Activated CD4-positive, alpha-beta T cell treated with anti-CD3 and anti-CD28 coated beads, Interleukin-10, Interleukin-2, amounts not matched to agents 100 ng/mL and 50 ng/mL, durations not matched to agents 16 hours and 8 hours (primary cell): Measurements from ENCODE around the gene MINAR2.

ENCODE experiments used
- DNase-seq: peaks from one replicate; pipeline ENCODE4 v3.0.0-alpha.2; 2020

MINAR2 gene

DNA sequence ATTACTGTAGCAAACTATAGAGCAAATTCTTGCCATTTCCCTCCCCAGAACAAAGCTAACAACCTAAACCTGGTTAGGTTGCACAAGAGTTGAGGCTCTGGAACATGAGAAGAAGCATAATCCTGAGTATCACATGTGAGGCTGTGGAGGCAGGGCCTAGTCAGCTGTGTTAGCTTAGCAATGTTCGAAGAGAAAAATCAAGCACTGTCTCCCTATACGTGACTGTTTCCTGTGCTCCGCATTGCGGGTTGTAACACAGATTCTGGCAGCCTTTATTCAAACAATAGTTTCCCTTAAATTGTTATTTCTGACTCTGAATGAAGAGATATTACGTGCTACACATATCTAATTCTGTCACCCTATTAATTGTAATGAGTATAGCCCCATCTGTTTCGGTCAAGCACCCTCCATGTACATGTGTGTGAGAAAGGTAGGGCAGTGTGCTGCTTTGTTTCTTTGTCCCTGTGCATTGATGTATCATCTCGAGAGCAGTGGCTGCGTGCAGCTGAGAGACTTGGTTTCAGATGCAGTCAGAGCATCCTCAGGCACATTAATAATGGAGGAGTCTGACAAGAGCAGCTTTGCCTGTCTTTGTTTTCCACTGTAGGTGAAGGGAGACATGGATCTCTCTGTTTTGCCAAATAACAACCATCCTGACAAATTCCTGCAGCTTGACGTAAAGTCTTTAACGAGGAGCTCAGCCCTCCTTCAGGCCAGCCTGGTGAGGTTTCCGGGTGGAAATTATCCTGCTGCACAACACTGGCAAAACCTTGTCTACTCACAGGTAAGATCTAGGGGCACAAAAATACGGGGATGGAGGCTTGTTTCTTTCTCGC, at the start of gene MINAR2:
TSS of gene MINAR2 (plus strand) at position 523 of the 836 bp plus-strand sequence. CDS start at position 620, 97 bp downstream.
- peak; percentile 19 for DNase-seq

- DNase-seq, result no peak
Measured at GRCh38 chr5:129698661-129699060, 49.2 kb upstream of the MINAR2 start.

- no peak for DNase-seq
Measured at GRCh38 chr5:129716235-129716634, 31.7 kb upstream of the MINAR2 start.

- DNase-seq, result no peak
Measured at GRCh38 chr5:129716651-129717050, 31.2 kb upstream of the MINAR2 start.

GRCh38 chr5:129717751-129718310, 30.1 kb upstream of the MINAR2 start:
- DNase-seq, result no peak

DNA sequence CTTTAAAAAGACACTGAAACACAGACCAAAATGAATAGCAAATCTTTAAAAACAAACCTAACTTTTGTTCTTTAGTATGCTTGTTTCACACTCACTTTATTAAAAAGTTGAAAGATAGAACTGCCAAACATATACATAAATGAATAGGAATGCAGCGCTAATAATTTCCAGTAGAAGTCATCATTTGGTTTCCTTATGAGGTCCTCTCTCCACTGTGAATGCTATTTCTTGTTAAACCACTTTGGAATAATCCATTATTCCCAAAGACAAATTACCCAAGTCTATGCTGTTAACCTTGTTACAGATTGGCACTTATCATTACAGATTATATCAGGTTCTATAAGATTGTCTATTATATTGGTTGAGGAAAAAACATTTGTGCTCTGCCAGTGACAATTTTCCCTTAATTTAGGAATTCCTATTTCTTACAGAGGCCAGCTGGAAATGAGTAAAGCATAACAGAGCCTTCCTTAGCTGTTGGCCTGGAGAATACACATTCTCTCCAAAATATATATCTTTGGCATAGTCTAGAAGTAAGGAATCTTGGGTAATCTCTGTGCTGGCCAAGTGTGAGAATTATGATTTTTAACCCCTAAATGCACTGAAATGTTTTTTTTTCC, 29.3 kb upstream of the MINAR2 start:
- DNase-seq, result no peak

DNA sequence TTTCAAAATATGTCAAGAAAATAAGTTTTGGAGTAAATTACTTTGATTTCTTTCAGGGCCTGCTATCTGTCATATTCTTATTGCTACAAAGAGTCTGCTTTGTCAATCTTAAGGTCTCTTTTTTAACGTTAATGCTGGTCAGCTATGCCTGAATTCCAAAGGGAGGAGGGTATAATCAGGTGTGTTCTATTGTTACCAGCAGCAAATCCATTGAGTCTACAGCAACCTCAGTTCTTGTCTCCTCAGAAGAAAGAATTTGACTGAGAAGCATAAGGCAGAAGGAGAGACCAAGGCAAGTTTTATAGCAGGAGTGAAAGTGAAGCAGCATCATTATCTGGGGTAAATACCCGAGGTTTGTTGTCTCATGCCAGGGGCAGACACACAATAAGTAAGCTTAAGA, 23.7 kb upstream of the MINAR2 start:
- no peak for DNase-seq

DNA sequence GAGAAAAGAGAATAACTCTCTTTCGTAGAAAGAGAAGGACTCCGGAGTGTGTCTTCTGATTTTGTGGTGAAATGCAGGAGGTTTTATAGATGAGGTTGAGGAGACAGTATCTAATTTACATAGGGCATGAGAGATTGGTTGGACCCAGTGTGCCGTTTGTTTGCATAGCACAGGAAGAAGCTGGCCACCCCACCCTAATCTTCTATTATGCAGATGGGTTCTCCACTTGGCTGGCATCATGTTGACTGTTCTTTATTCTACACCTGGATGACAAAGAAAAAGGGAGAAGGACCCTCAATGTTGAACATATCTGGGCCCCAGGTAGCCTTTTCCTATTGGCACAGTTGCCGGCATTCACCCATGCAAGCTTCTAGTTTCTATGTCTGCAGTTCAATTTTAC, 23.2 kb upstream of the MINAR2 start:
- no peak for DNase-seq

DNA sequence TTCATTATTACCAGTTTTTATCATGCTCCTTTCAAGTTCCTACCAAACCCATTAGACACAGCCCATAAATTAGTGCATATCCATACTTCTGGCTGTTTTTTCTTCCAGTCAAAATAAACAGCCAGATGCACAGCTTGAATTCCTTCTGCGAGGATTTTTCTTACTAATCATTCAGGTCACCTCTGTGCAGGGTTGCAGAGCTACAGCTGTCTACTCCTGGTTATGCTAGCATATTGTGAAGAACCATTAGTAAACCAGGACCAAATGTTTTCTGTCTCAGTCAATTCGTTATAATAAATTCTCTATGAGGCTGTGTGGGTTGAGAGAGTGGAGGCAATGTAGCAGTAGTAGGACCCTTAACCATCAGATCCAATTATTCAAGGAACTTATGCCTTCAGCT, 8.1 kb upstream of the MINAR2 start:
- no peak for DNase-seq

DNA sequence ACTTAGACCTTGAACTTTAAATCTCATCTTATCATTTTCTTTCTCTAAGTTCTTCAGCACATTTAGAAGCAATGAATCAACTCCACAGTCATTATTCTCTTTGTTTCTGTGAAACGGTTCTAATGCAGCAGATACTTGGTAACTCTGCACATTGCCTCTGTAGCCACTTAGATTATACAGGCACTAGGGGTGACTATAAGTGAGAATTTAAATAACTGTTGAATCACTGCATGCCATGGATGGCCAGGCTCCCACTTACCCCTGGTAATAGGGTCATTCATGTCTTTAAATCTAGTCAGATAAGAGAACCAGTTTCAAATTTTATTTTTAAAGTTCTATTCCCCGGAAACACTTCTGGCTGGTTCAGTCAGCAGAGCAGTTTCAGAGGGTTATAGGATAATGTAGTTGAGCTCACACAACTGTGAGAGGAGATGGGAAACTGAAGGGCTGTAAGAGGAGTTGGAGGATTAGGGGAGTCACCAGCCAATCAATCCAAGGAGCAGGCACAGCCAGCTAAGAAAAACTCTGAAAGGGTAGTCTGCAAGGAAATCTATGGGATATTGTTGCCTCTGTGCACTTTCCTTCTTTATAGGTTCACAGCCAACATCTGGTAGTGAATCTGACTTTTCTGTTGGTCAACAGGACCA, 4.2 kb upstream of the MINAR2 start:
- no peak for DNase-seq

- DNase-seq, result no peak
Measured at GRCh38 chr5:129745997-129746396, 1.9 kb upstream of the MINAR2 start.

GRCh38 chr5:129746876-129747275, 1.0 kb upstream of the MINAR2 start:
- no peak for DNase-seq

DNA sequence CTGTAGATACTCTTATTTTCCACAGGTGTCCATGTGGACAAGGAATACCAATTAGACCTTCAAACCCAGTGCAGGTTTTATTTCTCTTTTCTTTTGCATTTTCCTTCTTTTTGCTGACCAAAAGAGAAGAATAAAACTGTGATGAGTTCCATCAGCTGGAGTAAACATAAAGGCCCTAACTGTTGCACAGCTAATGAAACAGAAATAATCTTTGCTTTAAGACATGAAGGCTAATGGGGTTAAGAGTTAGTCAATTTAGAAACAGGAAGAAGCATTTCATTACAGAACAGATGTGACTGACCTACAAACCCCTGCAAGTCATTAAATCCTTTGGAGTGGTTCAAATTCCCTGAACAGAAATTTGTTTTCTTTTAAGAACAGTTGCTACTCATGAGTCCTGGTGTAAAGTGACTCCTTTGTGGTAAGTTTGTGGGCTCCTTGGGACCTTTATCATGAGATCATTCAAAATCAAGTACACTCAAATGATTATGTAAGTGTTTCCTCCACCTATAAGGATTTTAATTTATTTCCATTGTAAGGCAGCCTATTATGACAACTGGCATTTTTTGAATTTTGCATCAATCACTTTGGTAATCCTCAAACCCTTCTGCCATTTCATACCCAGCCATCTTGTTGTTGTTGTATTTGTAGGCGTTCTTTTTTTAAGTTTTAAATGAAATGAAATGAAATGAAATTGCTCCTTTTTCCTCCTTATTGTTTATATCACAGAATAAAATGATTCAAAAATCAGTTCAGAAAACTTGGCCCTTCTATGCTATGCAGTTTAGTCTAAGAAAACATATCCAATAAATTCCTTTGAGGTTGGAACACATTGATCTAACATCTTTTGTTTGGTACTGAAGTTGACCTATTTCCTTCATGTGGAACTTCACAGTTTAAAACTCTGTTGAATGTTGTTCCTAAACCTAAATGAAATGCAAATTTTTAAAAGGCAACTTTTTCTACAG, 1.3 kb downstream of the MINAR2 start:
- DNase-seq, result peak; percentile 18

GRCh38 chr5:129760636-129761325, 12.9 kb downstream of the MINAR2 start:
- DNase-seq, result no peak

- DNase-seq, result no peak
Measured at GRCh38 chr5:129763651-129764050, 15.8 kb downstream of the MINAR2 start.

GRCh38 chr5:129766798-129767197, 18.9 kb downstream of the MINAR2 start:
- no peak for DNase-seq

GRCh38 chr5:129767927-129768380, 20.1 kb downstream of the MINAR2 start:
- peak; percentile 90 for DNase-seq

DNA sequence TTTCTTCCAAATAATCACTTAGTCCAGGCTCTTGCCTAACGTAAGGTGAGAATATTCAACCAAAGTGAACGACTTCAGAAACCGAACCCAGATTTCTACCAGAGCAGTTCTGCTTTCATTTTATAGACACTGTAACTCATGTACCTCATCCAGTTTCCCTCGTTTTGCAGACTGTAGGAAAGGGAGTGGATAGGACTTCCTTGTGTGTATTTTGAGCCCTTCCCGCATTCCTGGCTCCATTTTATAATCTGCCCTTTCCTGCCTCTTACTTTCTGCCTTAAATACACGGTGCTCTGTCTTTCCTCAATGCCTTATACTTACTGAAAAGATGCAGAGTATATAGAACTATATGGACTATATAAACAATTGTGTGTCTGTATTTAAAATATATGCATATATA, 20.8 kb downstream of the MINAR2 start:
- DNase-seq, result no peak

DNA sequence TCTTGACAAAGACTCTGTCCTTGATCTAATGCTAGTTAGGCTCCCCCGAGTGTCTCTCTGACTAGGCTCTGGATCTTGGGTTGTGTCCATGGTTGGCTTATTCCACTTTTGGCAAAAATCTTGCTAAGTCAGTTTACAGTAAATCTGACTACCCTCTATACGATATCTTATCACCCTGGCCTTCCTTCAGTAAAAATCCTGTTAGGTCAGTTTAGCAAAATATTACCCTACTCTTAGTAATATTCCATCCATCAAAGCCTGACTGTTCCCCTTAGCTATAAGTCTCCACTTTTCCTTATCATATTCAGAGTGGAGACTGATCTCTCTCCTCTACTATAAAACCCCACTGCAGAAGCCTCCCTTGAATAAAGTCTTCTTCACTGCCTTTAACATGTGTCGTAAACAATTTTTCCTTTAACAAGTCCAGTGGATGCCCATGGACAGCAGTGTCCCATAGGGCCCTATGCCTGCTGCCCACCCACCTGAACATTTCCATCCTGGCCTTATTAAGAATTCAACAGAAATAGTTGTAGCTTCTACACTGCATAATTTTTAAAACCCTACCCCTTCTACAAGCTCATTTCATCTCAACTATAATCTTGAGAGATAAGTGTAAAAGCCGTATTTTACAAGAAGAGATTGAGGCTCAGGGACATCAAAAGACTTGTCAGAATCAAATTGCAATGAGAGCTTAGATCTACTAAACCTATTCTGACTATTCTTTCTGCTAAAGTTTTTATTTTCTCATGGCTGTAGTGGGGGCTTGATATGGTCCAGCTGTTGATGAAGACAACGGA, 22.3 kb downstream of the MINAR2 start:
- DNase-seq, result no peak

DNA sequence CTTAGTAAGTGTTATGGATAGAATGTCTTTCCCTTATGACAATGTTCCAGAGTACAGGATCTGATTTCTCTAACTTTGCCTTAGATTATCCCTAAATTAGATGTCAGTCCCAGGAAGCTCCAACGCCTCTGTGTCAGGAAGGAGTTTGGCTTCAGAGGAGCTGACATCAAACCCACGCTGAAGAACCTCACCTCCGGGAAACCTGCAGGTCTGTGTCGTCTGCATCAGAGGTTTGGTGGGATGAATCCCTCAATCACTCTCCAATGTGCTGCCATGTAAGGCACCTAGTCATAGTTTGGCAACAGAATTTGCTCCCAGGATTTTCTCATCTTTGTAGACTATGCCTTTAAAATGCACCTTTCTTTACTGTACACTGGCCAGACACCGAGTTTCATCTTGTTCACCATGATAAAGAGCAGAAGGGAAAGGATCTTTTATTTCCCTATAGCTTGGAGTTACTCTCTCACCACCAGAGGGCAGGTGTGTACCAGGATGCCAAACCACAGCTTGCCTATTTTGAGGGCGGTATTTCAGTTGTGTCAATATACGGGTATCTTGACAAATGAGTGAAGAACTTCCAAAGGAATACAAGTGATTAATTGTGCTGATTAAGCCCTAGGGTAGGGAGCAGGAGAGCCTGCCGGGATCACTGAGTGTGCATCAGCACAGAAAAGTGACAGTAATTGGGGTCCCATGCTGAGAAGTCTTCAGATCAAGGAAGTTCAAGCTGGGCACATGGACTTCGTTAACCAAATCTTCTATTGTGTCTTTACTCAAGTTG, 23.4 kb downstream of the MINAR2 start:
- DNase-seq, result peak; percentile 69
